ENCODE results near the gene DBP. TPM values are rescaled to one million over a fixed set of nuclear protein-coding genes. Genes with fewer than 3 reads are reported as not detected.
"Not testable (repeated sequence)": the region's sequence is repeated elsewhere in the genome, so short reads cannot be mapped to it uniquely, and the experiment has no call there.

DBP gene
- 10 to 100 TPM in 2 of 3 donors, 1 to 10 TPM in 1; 6.7 to 12.3 (median 11.2) TPM for total RNA-seq

- Mint-ChIP-seq H3K36me3 (ENCODE audit: insufficient read depth) (peaks cover 8% of the 10 kb centered on the region), H3K4me1 (ENCODE audit: low read depth) (peaks cover 53% of the 10 kb centered on the region), H3K9me3 (no peaks in the 10 kb centered on the region), H3K4me3 (peak within 1 kb of the TSS; percentile 88), H3K27me3 (ENCODE audit: low read depth) (no peaks in the 10 kb centered on the region)
- DNase-seq: no peak
- ATAC-seq: no peak
Measured at GRCh38 chr19:48636859-48637448, at the start of gene DBP. DBP (minus strand) TSS chr19:48637379; CDS start chr19:48636994, 385 bp downstream.

GRCh38 chr19:48686637-48687036, 49.5 kb upstream of the DBP start:
- not testable (repeated sequence) for H3K27me3 Mint-ChIP-seq (ENCODE audit: low read depth); H3K9me3 Mint-ChIP-seq; H3K4me1 Mint-ChIP-seq (ENCODE audit: low read depth); ATAC-seq; DNase-seq; H3K36me3 Mint-ChIP-seq (ENCODE audit: insufficient read depth); H3K4me3 Mint-ChIP-seq

- DNase-seq: no peak
- H3K27me3 Mint-ChIP-seq (ENCODE audit: low read depth): no peaks in the 10 kb centered on the region
- H3K4me1 Mint-ChIP-seq (ENCODE audit: low read depth): no peaks in the 10 kb centered on the region
- H3K4me3 Mint-ChIP-seq: no peak overlapping the region
- ATAC-seq: no peak
- no peaks in the 10 kb centered on the region for H3K36me3 Mint-ChIP-seq (ENCODE audit: insufficient read depth)
- no peaks in the 10 kb centered on the region for H3K9me3 Mint-ChIP-seq
Measured at GRCh38 chr19:48686088-48686487, 48.9 kb upstream of the DBP start.

- Mint-ChIP-seq H3K9me3 (no peaks in the 10 kb centered on the region), H3K36me3 (ENCODE audit: insufficient read depth) (no peaks in the 10 kb centered on the region), H3K4me3 (no peak overlapping the region), H3K4me1 (ENCODE audit: low read depth) (no peaks in the 10 kb centered on the region), H3K27me3 (ENCODE audit: low read depth) (no peaks in the 10 kb centered on the region)
- DNase-seq (no peak), ATAC-seq (no peak)
Measured at GRCh38 chr19:48685583-48685982, 48.4 kb upstream of the DBP start.

GRCh38 chr19:48683349-48683748, 46.2 kb upstream of the DBP start:
- DNase-seq (peak; percentile 13), ATAC-seq (peak; percentile 43 to 62)
- Mint-ChIP-seq H3K4me1 (ENCODE audit: low read depth) (no peaks in the 10 kb centered on the region), H3K27me3 (ENCODE audit: low read depth) (no peaks in the 10 kb centered on the region), H3K4me3 (no peak overlapping the region), H3K36me3 (ENCODE audit: insufficient read depth) (no peaks in the 10 kb centered on the region), H3K9me3 (no peaks in the 10 kb centered on the region)

- ATAC-seq (peak in 1 of 2 donors; percentile 43), DNase-seq (no peak)
- Mint-ChIP-seq H3K36me3 (ENCODE audit: insufficient read depth) (no peaks in the 10 kb centered on the region), H3K27me3 (ENCODE audit: low read depth) (no peaks in the 10 kb centered on the region), H3K4me1 (ENCODE audit: low read depth) (no peaks in the 10 kb centered on the region), H3K9me3 (no peaks in the 10 kb centered on the region), H3K4me3 (no peak overlapping the region)
Measured at GRCh38 chr19:48681127-48681470, 43.9 kb upstream of the DBP start.

- no peak for ATAC-seq
- no peaks in the 10 kb centered on the region for H3K36me3 Mint-ChIP-seq (ENCODE audit: insufficient read depth)
- H3K9me3 Mint-ChIP-seq: no peaks in the 10 kb centered on the region
- DNase-seq: no peak
- no peak overlapping the region for H3K4me3 Mint-ChIP-seq
- H3K27me3 Mint-ChIP-seq (ENCODE audit: low read depth): no peaks in the 10 kb centered on the region
- no peaks in the 10 kb centered on the region for H3K4me1 Mint-ChIP-seq (ENCODE audit: low read depth)
Measured at GRCh38 chr19:48680436-48681126, 43.4 kb upstream of the DBP start.

GRCh38 chr19:48680006-48680405, 42.8 kb upstream of the DBP start:
- not testable (repeated sequence) for H3K9me3 Mint-ChIP-seq; H3K36me3 Mint-ChIP-seq (ENCODE audit: insufficient read depth); H3K4me3 Mint-ChIP-seq; H3K27me3 Mint-ChIP-seq (ENCODE audit: low read depth); H3K4me1 Mint-ChIP-seq (ENCODE audit: low read depth); DNase-seq; ATAC-seq

GRCh38 chr19:48678201-48678600, 41.0 kb upstream of the DBP start:
- Mint-ChIP-seq H3K4me1 (ENCODE audit: low read depth) (peaks cover 5% of the 10 kb centered on the region), H3K9me3 (no peaks in the 10 kb centered on the region), H3K36me3 (ENCODE audit: insufficient read depth) (no peaks in the 10 kb centered on the region), H3K4me3 (no peak overlapping the region), H3K27me3 (ENCODE audit: low read depth) (peaks cover 2% of the 10 kb centered on the region)
- ATAC-seq (no peak), DNase-seq (no peak)

GRCh38 chr19:48676887-48677286, 39.7 kb upstream of the DBP start:
- H3K27me3 Mint-ChIP-seq (ENCODE audit: low read depth): peaks cover 2% of the 10 kb centered on the region
- no peaks in the 10 kb centered on the region for H3K9me3 Mint-ChIP-seq
- peaks cover 5% of the 10 kb centered on the region for H3K4me1 Mint-ChIP-seq (ENCODE audit: low read depth)
- H3K4me3 Mint-ChIP-seq: no peak overlapping the region
- DNase-seq: no peak
- no peak for ATAC-seq
- H3K36me3 Mint-ChIP-seq (ENCODE audit: insufficient read depth): no peaks in the 10 kb centered on the region

GRCh38 chr19:48676487-48676886, 39.3 kb upstream of the DBP start:
- no peak overlapping the region for H3K4me3 Mint-ChIP-seq
- DNase-seq (no peak), ATAC-seq (no peak)
- peaks cover 5% of the 10 kb centered on the region for H3K4me1 Mint-ChIP-seq (ENCODE audit: low read depth)
- H3K27me3 Mint-ChIP-seq (ENCODE audit: low read depth): peaks cover 2% of the 10 kb centered on the region
- H3K9me3 Mint-ChIP-seq: no peaks in the 10 kb centered on the region
- no peaks in the 10 kb centered on the region for H3K36me3 Mint-ChIP-seq (ENCODE audit: insufficient read depth)

GRCh38 chr19:48674921-48675824, 38.0 kb upstream of the DBP start:
- DNase-seq (peak; percentile 74), ATAC-seq (peak; percentile 94 to 95)
- Mint-ChIP-seq H3K9me3 (no peaks in the 10 kb centered on the region), H3K27me3 (ENCODE audit: low read depth) (peaks cover 2% of the 10 kb centered on the region), H3K36me3 (ENCODE audit: insufficient read depth) (no peaks in the 10 kb centered on the region), H3K4me1 (ENCODE audit: low read depth) (peaks cover 5% of the 10 kb centered on the region), H3K4me3 (no peak overlapping the region)

GRCh38 chr19:48674216-48674809, 37.1 kb upstream of the DBP start:
- DNase-seq: no peak
- H3K27me3 Mint-ChIP-seq (ENCODE audit: low read depth): peaks cover 2% of the 10 kb centered on the region
- peaks cover 5% of the 10 kb centered on the region for H3K4me1 Mint-ChIP-seq (ENCODE audit: low read depth)
- H3K9me3 Mint-ChIP-seq: no peaks in the 10 kb centered on the region
- H3K4me3 Mint-ChIP-seq: no peak overlapping the region
- ATAC-seq: no peak
- no peaks in the 10 kb centered on the region for H3K36me3 Mint-ChIP-seq (ENCODE audit: insufficient read depth)

GRCh38 chr19:48673436-48674100, 36.4 kb upstream of the DBP start:
- peaks cover 5% of the 10 kb centered on the region for H3K4me1 Mint-ChIP-seq (ENCODE audit: low read depth)
- ATAC-seq: no peak
- H3K36me3 Mint-ChIP-seq (ENCODE audit: insufficient read depth): no peaks in the 10 kb centered on the region
- H3K4me3 Mint-ChIP-seq: no peak overlapping the region
- no peak for DNase-seq
- no peaks in the 10 kb centered on the region for H3K9me3 Mint-ChIP-seq
- peaks cover 2% of the 10 kb centered on the region for H3K27me3 Mint-ChIP-seq (ENCODE audit: low read depth)
